HCEC 1CT (cell line): ENCODE data around the gene PIK3R6.

Experiments
- DNase-seq: peaks from one replicate; pipeline ENCODE4 v3.0.0-alpha.2; 2017

The PIK3R6 gene

GRCh38 chr17:8867361-8867981, at the start of gene PIK3R6:
TSS of gene PIK3R6 (minus strand) at chr17:8867674. CDS start at chr17:8849794, 17,880 bp downstream.
- DNase-seq = no peak

- DNase-seq = no peak
These were observed 49.0 kb upstream of the PIK3R6 start for GRCh38 chr17:8916466-8916865.

GRCh38 chr17:8914554-8914953, 47.1 kb upstream of the PIK3R6 start:
- no peak for DNase-seq

- no peak for DNase-seq
These were observed 46.4 kb upstream of the PIK3R6 start for GRCh38 chr17:8913879-8914278.

- DNase-seq = no peak
These were observed 45.6 kb upstream of the PIK3R6 start for GRCh38 chr17:8913091-8913490.

GRCh38 chr17:8912084-8912981, 44.9 kb upstream of the PIK3R6 start:
- DNase-seq = no peak

- no peak for DNase-seq
These were observed 43.6 kb upstream of the PIK3R6 start for GRCh38 chr17:8910969-8911604.

- no peak for DNase-seq
These were observed 42.3 kb upstream of the PIK3R6 start for GRCh38 chr17:8909586-8910270.

GRCh38 chr17:8905331-8905730, 37.9 kb upstream of the PIK3R6 start:
- no peak for DNase-seq

- no peak for DNase-seq
These were observed 37.2 kb upstream of the PIK3R6 start for GRCh38 chr17:8904686-8905085.

- no peak for DNase-seq
These were observed 36.7 kb upstream of the PIK3R6 start for GRCh38 chr17:8904201-8904600.

- no peak for DNase-seq
These were observed 33.4 kb upstream of the PIK3R6 start for GRCh38 chr17:8900626-8901585.

GRCh38 chr17:8900207-8900606, 32.7 kb upstream of the PIK3R6 start:
- DNase-seq = no peak

GRCh38 chr17:8898636-8899035, 31.2 kb upstream of the PIK3R6 start:
- no peak for DNase-seq

GRCh38 chr17:8898126-8898525, 30.7 kb upstream of the PIK3R6 start:
- DNase-seq = no peak

GRCh38 chr17:8896641-8897635, 29.5 kb upstream of the PIK3R6 start:
- DNase-seq = no peak

- no peak for DNase-seq
These were observed 28.6 kb upstream of the PIK3R6 start for GRCh38 chr17:8896087-8896486.

GRCh38 chr17:8894673-8895578, 27.5 kb upstream of the PIK3R6 start:
- DNase-seq = peak; percentile 6

- DNase-seq = no peak
These were observed 26.8 kb upstream of the PIK3R6 start for GRCh38 chr17:8894202-8894671.
